Karpas-422 (cell line): ENCODE results near the gene DDX42. TPM values are rescaled to one million over a fixed set of nuclear protein-coding genes. Genes with fewer than 3 reads are reported as not detected.
A peak's percentile ranks its signal among the peaks of the same experiment; 100 is the strongest.
"Not testable (repeated sequence)": the region's sequence is repeated elsewhere in the genome, so short reads cannot be mapped to it uniquely, and the experiment has no call there.

Experiments
- DNase-seq: peaks from one replicate; pipeline ENCODE4 v3.0.0-alpha.2; 2015
- H2AFZ ChIP-seq: fragments of 200-600 bp; sonication (generic); 2 replicates; pipeline ENCODE4 v1.6.1; 2014; ENCODE audit warnings: antibody characterized with exemption, low read length, mixed read lengths
- H3K27ac ChIP-seq: fragments of 200-600 bp; sonication (generic); 2 replicates; pipeline ENCODE4 v1.5.1; 2014; ENCODE audit warnings: mild to moderate bottlenecking, low read length, moderate library complexity
- H3K27me3 ChIP-seq: fragments of 200-600 bp; sonication (generic); 2 replicates; pipeline ENCODE4 v1.6.1; 2014; ENCODE audit warnings: low read length, mixed read lengths
- H3K36me3 ChIP-seq: fragments of 200-600 bp; sonication (generic); 2 replicates; pipeline ENCODE4 v1.6.1; 2014; ENCODE audit warnings: low read length, mixed read lengths; ENCODE audit not compliant: insufficient read depth
- H3K4me1 ChIP-seq: fragments of 200-600 bp; sonication (generic); 2 replicates; pipeline ENCODE4 v1.6.1; 2014; ENCODE audit warnings: mild to moderate bottlenecking, low read length, mixed read lengths
- H3K4me2 ChIP-seq: fragments of 200-600 bp; sonication (generic); 2 replicates; pipeline ENCODE4 v1.6.1; 2014; ENCODE audit warnings: low read length, low read depth, mild to moderate bottlenecking; ENCODE audit not compliant: poor library complexity, severe bottlenecking
- H3K4me3 ChIP-seq: fragments of 200-600 bp; sonication (generic); 2 replicates; pipeline ENCODE4 v1.5.1; 2014; ENCODE audit warnings: mild to moderate bottlenecking, antibody characterized with exemption, low read length, mixed read lengths
- H3K79me2 ChIP-seq: fragments of 200-600 bp; sonication (generic); 2 replicates; pipeline ENCODE4 v1.6.1; 2014; ENCODE audit warnings: mild to moderate bottlenecking, low read length, mixed read lengths
- H3K9ac ChIP-seq: fragments of 200-600 bp; sonication (generic); 2 replicates; pipeline ENCODE4 v1.6.0; 2014; ENCODE audit warnings: low read length
- H3K9me2 ChIP-seq: fragments of 200-600 bp; sonication (generic), shearing (Covaris generic); replicated peaks from 2 replicates; pipeline ENCODE4 v1.6.0; 2014; ENCODE audit warnings: mild to moderate bottlenecking, low read length, moderate library complexity; ENCODE audit not compliant: insufficient read depth
- H3K9me3 ChIP-seq: fragments of 300-700, 200-600 bp; sonication (generic); 2 replicates; pipeline ENCODE4 v1.6.1; 2014; ENCODE audit warnings: low read length, mixed read lengths
- H4K20me1 ChIP-seq: fragments of 200-600 bp; sonication (generic); 2 replicates; pipeline ENCODE4 v1.6.1; 2014; ENCODE audit warnings: mild to moderate bottlenecking, antibody characterized with exemption, low read length, low read depth; ENCODE audit not compliant: insufficient read depth
- total RNA-seq: library from RNA; depleted of rRNA; stranded (reverse); fragments of >200 nt; shearing (Covaris generic); gene quantifications from 2 replicates; pipeline ENCODE4 v1.2.3, GENCODE V29; 2014; ENCODE audit warnings: low replicate concordance

DDX42 gene
- total RNA-seq, 1 experiment from 2014 or later, result 76.5 TPM

GRCh38 chr17:63848834-63849689 lies 75.1 kb downstream of the DDX42 start:
- H3K9ac ChIP-seq, result 0 out of 2 replicates have a peak overlapping the region, but pooled peaks have one; percentile 22
- no peaks in the 10 kb centered on the region for H3K9me2 ChIP-seq
- no peaks in the 10 kb centered on the region for H4K20me1 ChIP-seq
- no peaks in the 10 kb centered on the region for H3K36me3 ChIP-seq
- DNase-seq, result peak; percentile 97
- no peak overlapping the region for H3K27ac ChIP-seq
- H3K9me3 ChIP-seq, result peaks cover 5% of the 10 kb centered on the region; the same call in 1 of the 2 replicates
- no peaks in the 10 kb centered on the region for H3K27me3 ChIP-seq
- H3K4me3 ChIP-seq, result no peak overlapping the region
- H3K79me2 ChIP-seq, result no peaks in the 10 kb centered on the region
- peak overlapping the region; percentile 36 for H3K4me2 ChIP-seq
- H3K4me1 ChIP-seq, result peaks cover 4% of the 10 kb centered on the region
- peak overlapping the region; percentile 68; the same call in 1 of the 2 replicates for H2AFZ ChIP-seq

DNA sequence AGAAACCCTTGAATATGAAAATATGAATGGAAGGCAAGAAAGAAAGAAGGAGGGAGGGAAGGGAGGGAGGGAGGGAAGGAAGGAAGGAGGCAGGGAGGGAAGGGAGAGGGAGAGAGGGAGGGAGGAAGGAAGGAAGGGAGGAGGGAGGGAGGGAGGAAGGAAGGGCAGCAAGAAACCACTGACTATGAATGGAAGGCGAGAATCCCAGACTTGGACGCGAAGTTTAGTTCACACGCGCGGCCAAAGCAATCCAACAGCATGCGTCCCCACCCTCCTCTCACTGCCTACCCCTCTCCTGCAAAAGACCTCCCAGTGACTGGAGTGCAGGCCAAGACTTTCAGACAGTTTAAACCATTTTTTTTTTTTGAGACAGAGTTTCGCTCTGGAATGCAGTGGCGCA lies 76.4 kb downstream of the DDX42 start:
- H3K4me1 ChIP-seq, result 0 out of 2 replicates have a peak, but pooled peaks cover 2% of the 10 kb centered on the region
- DNase-seq, result peak; percentile 40

GRCh38 chr17:63853260-63853659 lies 79.3 kb downstream of the DDX42 start:
- Histone ChIP-seq H3K4me3 (no peak overlapping the region), H3K9me2 (no peaks in the 10 kb centered on the region), H2AFZ (no peak overlapping the region), H3K27me3 (no peaks in the 10 kb centered on the region), H3K9ac (no peak overlapping the region), H3K4me2 (no peak overlapping the region), H3K79me2 (no peaks in the 10 kb centered on the region), H3K4me1 (0 out of 2 replicates have a peak, but pooled peaks cover 2% of the 10 kb centered on the region), H3K36me3 (no peaks in the 10 kb centered on the region), H3K27ac (no peak overlapping the region), H4K20me1 (no peaks in the 10 kb centered on the region), H3K9me3 (peaks cover 4% of the 10 kb centered on the region; the same call in 1 of the 2 replicates)
- DNase-seq, result peak; percentile 32

More for the DNA sequence above, 76.4 kb downstream of the DDX42 start:
- Histone ChIP-seq H3K4me3 (no peak overlapping the region), H3K36me3 (no peaks in the 10 kb centered on the region), H3K27ac (no peak overlapping the region), H3K9ac (no peak overlapping the region), H3K27me3 (no peaks in the 10 kb centered on the region), H3K79me2 (no peaks in the 10 kb centered on the region), H3K9me2 (no peaks in the 10 kb centered on the region), H3K4me2 (no peak overlapping the region), H4K20me1 (no peaks in the 10 kb centered on the region), H2AFZ (no peak overlapping the region), H3K9me3 (peaks cover 5% of the 10 kb centered on the region; the same call in 1 of the 2 replicates)

GRCh38 chr17:63854709-63855108 lies 80.7 kb downstream of the DDX42 start:
- Histone ChIP-seq H3K9me2 (no peaks in the 10 kb centered on the region), H3K9ac (no peak overlapping the region), H3K4me3 (no peak overlapping the region), H3K4me2 (no peak overlapping the region), H3K79me2 (no peaks in the 10 kb centered on the region), H3K4me1 (no peaks in the 10 kb centered on the region), H2AFZ (no peak overlapping the region), H3K9me3 (no peaks in the 10 kb centered on the region), H3K27me3 (no peaks in the 10 kb centered on the region), H3K36me3 (no peaks in the 10 kb centered on the region), H3K27ac (no peak overlapping the region), H4K20me1 (no peaks in the 10 kb centered on the region)
- DNase-seq, result no peak

DNA sequence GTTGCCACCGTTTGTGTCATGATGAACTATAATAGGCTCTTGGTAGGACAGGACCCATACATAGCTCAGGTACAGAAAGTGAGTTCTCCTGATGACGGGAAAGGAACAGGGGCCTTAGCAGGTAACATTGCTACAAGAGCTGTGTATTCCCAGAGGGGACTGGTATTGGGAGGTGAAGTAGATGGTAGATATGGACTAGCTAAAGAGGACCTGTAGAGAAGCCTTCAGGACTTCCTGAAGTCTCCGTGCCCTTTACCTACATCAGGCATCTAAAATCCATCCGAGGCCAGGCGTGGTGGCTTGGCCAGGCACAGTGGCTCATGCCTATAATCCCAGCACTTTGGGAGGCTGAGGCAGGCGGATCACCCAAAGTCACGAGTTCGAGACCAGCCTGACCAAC lies 81.2 kb downstream of the DDX42 start:
- Histone ChIP-seq H3K27ac (no peak overlapping the region), H4K20me1 (no peaks in the 10 kb centered on the region), H3K9me3 (no peaks in the 10 kb centered on the region), H3K9me2 (no peaks in the 10 kb centered on the region), H3K4me2 (no peak overlapping the region), H3K79me2 (no peaks in the 10 kb centered on the region), H3K4me3 (no peak overlapping the region), H3K9ac (no peak overlapping the region), H2AFZ (no peak overlapping the region), H3K4me1 (no peaks in the 10 kb centered on the region), H3K27me3 (no peaks in the 10 kb centered on the region), H3K36me3 (no peaks in the 10 kb centered on the region)
- no peak for DNase-seq

GRCh38 chr17:63856425-63856824 lies 82.5 kb downstream of the DDX42 start:
- H3K36me3 ChIP-seq, DNase-seq, H3K9ac ChIP-seq, H3K4me1 ChIP-seq, H3K79me2 ChIP-seq, H3K4me2 ChIP-seq, H3K9me2 ChIP-seq, H2AFZ ChIP-seq, H3K4me3 ChIP-seq, H3K9me3 ChIP-seq, H3K27me3 ChIP-seq, H4K20me1 ChIP-seq, H3K27ac ChIP-seq: not testable (repeated sequence)

GRCh38 chr17:63859257-63859656 lies 85.3 kb downstream of the DDX42 start:
- no peak overlapping the region for H3K4me3 ChIP-seq
- no peak overlapping the region for H2AFZ ChIP-seq
- no peak overlapping the region for H3K9ac ChIP-seq
- H3K4me1 ChIP-seq, result no peaks in the 10 kb centered on the region
- H3K36me3 ChIP-seq, result no peaks in the 10 kb centered on the region
- no peaks in the 10 kb centered on the region for H4K20me1 ChIP-seq
- H3K27me3 ChIP-seq, result no peaks in the 10 kb centered on the region
- no peak overlapping the region for H3K27ac ChIP-seq
- H3K4me2 ChIP-seq, result no peak overlapping the region
- no peaks in the 10 kb centered on the region for H3K79me2 ChIP-seq
- H3K9me2 ChIP-seq, result no peaks in the 10 kb centered on the region
- DNase-seq, result no peak
- H3K9me3 ChIP-seq, result no peaks in the 10 kb centered on the region

GRCh38 chr17:63866625-63867024 lies 92.7 kb downstream of the DDX42 start:
- H3K27me3 ChIP-seq, H3K9me3 ChIP-seq, H4K20me1 ChIP-seq, H2AFZ ChIP-seq, H3K4me3 ChIP-seq, H3K9ac ChIP-seq, H3K79me2 ChIP-seq, H3K4me2 ChIP-seq, H3K27ac ChIP-seq, DNase-seq, H3K4me1 ChIP-seq, H3K36me3 ChIP-seq, H3K9me2 ChIP-seq: not testable (repeated sequence)
